Endothelial cell of umbilical vein (primary cell): ENCODE results near the gene AFG3L2. TPM values are rescaled to one million over a fixed set of nuclear protein-coding genes. Genes with fewer than 3 reads are reported as not detected.

ENCODE experiments used
- BruUV-seq: library from RNA; stranded (reverse); fragments of 400-500 nt; replicated peaks from 2 replicates; lab custom pipeline; 2021; lab: Mats Ljungman, UMichigan
- CTCF ChIA-PET: fragments of 300-600, 350-600 bp; sonication (Branson Sonifier 250); formaldehyde crosslinking; loops from one replicate; lab custom pipeline; 2021; ENCODE audit warnings: antibody characterized with exemption, inconsistent platforms; lab: Charles Lee
- POLR2A ChIA-PET: fragments of 300-600, 350-600 bp; sonication (Branson Sonifier 250); formaldehyde crosslinking; loops from one replicate; lab custom pipeline; 2021; ENCODE audit warnings: antibody characterized with exemption, inconsistent platforms; lab: Charles Lee
- DNase-seq: peaks from one replicate; pipeline ENCODE4 v3.0.0-alpha.2; 2011; ENCODE audit warnings: low read depth, low spot score
- FAIRE-seq: peaks from 2 replicates; lab custom pipeline; 2011; peaks lifted over from hg19 to GRCh38; lab: Jason Lieb, UNC
- H2AFZ ChIP-seq: 2 replicates; pipeline ENCODE4 v1.6.0; 2012; ENCODE audit warnings: low read depth, low read length, control low read depth, inconsistent platforms
- H3K27ac ChIP-seq: 2 replicates; pipeline ENCODE4 v1.5.1; 2011; ENCODE audit warnings: low read depth, mild to moderate bottlenecking, control low read depth, low read length, moderate library complexity; ENCODE audit not compliant: insufficient read depth
- H3K27me3 ChIP-seq, 2 experiments: 2 replicates each; pipeline versions ENCODE4 v1.6.0 to v1.6.1; 2011; ENCODE audit warnings: low read length in 2 of 2, mixed read lengths in 1 of 2; ENCODE audit not compliant: control insufficient read depth in 2 of 2, insufficient read depth in 2 of 2
- H3K36me3 ChIP-seq, 2 experiments: 2 replicates in 1 of 2; 3 replicates in 1 of 2; pipeline ENCODE4 v1.5.1; 2011; ENCODE audit warnings: low read length in 2 of 2, mild to moderate bottlenecking in 1 of 2, moderate library complexity in 1 of 2; ENCODE audit not compliant: control insufficient read depth in 2 of 2, insufficient read depth in 2 of 2; ENCODE audit errors: extremely low read depth in 1 of 2
- H3K4me1 ChIP-seq: 3 replicates; pipeline ENCODE4 v1.5.1; 2011; ENCODE audit warnings: mild to moderate bottlenecking, low read length; ENCODE audit not compliant: control insufficient read depth, insufficient read depth; ENCODE audit errors: extremely low read depth
- H3K4me2 ChIP-seq: 2 replicates; pipeline ENCODE4 v1.6.1; 2011; ENCODE audit warnings: low read length, control low read depth, mixed read lengths; ENCODE audit not compliant: insufficient read depth
- H3K4me3 ChIP-seq, 3 experiments: fragments of 200-600 bp in 1 of 3; sonication (generic), shearing (Covaris generic) in 1 of 3; replicated peaks in 1 of 3; 2 replicates each; pipeline ENCODE4 v1.5.1; 2011 to 2016; ENCODE audit warnings: control low read depth in 3 of 3, low read length in 3 of 3, mild to moderate bottlenecking in 2 of 3, inconsistent platforms in 1 of 3, low read depth in 1 of 3, moderate library complexity in 1 of 3; ENCODE audit not compliant: insufficient read depth in 1 of 3
- H3K79me2 ChIP-seq: 2 replicates; pipeline ENCODE4 v1.6.0; 2012; ENCODE audit warnings: low read length, inconsistent platforms; ENCODE audit not compliant: control insufficient read depth, insufficient read depth
- H3K9ac ChIP-seq: replicated peaks from 2 replicates; pipeline ENCODE3; 2011; ENCODE audit warnings: low read length, control low read depth; ENCODE audit not compliant: insufficient read depth; ENCODE audit errors: extremely low read depth
- H3K9me1 ChIP-seq: replicated peaks from 3 replicates; pipeline ENCODE4 v1.6.0; 2011; ENCODE audit warnings: mild to moderate bottlenecking, low read length; ENCODE audit not compliant: control insufficient read depth, insufficient read depth; ENCODE audit errors: extremely low read depth
- H3K9me3 ChIP-seq: replicated peaks from 2 replicates; pipeline ENCODE4 v1.5.1; 2012; ENCODE audit warnings: low read length, inconsistent platforms; ENCODE audit not compliant: control insufficient read depth, insufficient read depth
- H4K20me1 ChIP-seq: replicated peaks from 2 replicates; pipeline ENCODE3; 2011; ENCODE audit warnings: mild to moderate bottlenecking, low read length; ENCODE audit not compliant: control insufficient read depth, insufficient read depth; ENCODE audit errors: extremely low read depth
- CTCF ChIP-seq, 2 donors: IDR thresholded peaks; 1 replicate in 1 of 2; 2 replicates in 1 of 2; pipeline ENCODE4 v1.5.1; 2011; ENCODE audit warnings: low read length in 2 of 2, mild to moderate bottlenecking in 2 of 2, moderate library complexity in 2 of 2, control low read depth in 1 of 2, inconsistent platforms in 1 of 2, low read depth in 1 of 2; ENCODE audit not compliant: insufficient read depth in 1 of 2; ENCODE audit errors: extremely low read depth in 1 of 2
- EZH2 ChIP-seq: IDR thresholded peaks from 2 replicates; pipeline ENCODE4 v1.6.1; 2012; ENCODE audit warnings: borderline replicate concordance, low read depth, mild to moderate bottlenecking, moderate library complexity, low read length, inconsistent platforms; ENCODE audit not compliant: severe bottlenecking
- FOS ChIP-seq: IDR thresholded peaks from 2 replicates; pipeline ENCODE4 v1.6.1; 2011; ENCODE audit warnings: mild to moderate bottlenecking, low read length, moderate library complexity, borderline replicate concordance; ENCODE audit not compliant: insufficient read depth
- GATA2 ChIP-seq: IDR thresholded peaks from 2 replicates; pipeline ENCODE4 v1.7.0; 2011; ENCODE audit warnings: low read depth, mild to moderate bottlenecking, moderate library complexity, mixed read lengths, low read length; ENCODE audit not compliant: insufficient read length, insufficient read depth
- JUN ChIP-seq: IDR thresholded peaks from 2 replicates; pipeline ENCODE4 v1.6.1; 2011; ENCODE audit warnings: borderline replicate concordance, low read depth; ENCODE audit not compliant: insufficient read length, insufficient read depth
- MYC ChIP-seq: IDR thresholded peaks from one replicate; pipeline ENCODE4 v1.6.1; 2011; ENCODE audit warnings: mild to moderate bottlenecking, low read depth, low read length
- POLR2A ChIP-seq: IDR thresholded peaks from 2 replicates; pipeline ENCODE4 v1.6.1; 2012; ENCODE audit warnings: low read depth, mild to moderate bottlenecking, control low read depth, low read length
- POLR2AphosphoS5 ChIP-seq: IDR thresholded peaks from 2 replicates; pipeline ENCODE4 v1.6.1; 2012; ENCODE audit warnings: low read depth, mild to moderate bottlenecking, control low read depth, low read length, moderate library complexity; ENCODE audit not compliant: insufficient read depth
- dilution Hi-C: fragments of 300-500 bp; cut with MboI; formaldehyde crosslinking; loops from one replicate; pipeline ENCODE4 v1.15.0; 2019; ENCODE audit warnings: low sequenced_read_pairs; ENCODE audit not compliant: extremely low pct_ligation_motif_present
- intact Hi-C: fragments of 100-400 bp; cut with micrococcal nuclease; formaldehyde crosslinking; loops from one replicate; pipeline ENCODE4 v1.10.0; 2022
- polyA plus RNA-seq, 4 experiments: library from polyadenylated mRNA; depleted of rRNA in 3 of 4; stranded (reverse) in 3 of 4; unstranded in 1 of 4; fragments of >200 nt; gene quantifications; 2 replicates each; pipeline versions ENCODE4 v1.2.1 to v1.2.3, GENCODE V29; 2011 to 2012; ENCODE audit warnings: missing spikeins in 1 of 4
- total RNA-seq: library from RNA; stranded (reverse); gene quantifications from 2 replicates; pipeline ENCODE4 v1.2.3, GENCODE V29; 2021
- TF ChIP-seq, protein P1 (sequence below): IDR thresholded peaks from 2 replicates; pipeline ENCODE4 v1.6.1; 2011; ENCODE audit not compliant: insufficient read depth, insufficient read length

AFG3L2 gene
- total and polyA plus RNA-seq, 2 donors (not counting 3 experiments of a cell fraction or from before 2014, with no cell fraction given): 19.3 to 42.4 TPM

DNA sequence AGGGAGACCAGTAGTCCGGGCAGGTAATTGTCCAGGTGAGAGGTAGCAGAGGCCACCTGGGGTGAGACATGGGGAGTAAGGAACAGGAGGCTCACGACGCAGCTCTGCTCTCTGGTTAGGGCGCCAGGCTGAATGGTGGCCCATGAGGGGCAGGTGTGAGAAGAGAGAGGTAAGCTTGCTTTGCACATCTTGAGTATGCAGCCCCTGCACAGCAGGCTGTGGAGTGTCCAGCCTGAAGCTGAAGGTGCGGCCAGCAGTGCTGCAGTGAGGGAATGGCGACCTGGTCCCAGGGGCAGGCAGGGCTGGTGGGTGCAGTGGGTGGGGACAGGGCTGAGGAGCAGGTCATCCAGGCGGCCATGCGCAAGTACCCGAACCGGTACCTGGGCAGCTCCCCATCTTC, 46.4 kb upstream of the AFG3L2 start:
- no peaks in the 10 kb centered on the region for H3K79me2 ChIP-seq
- DNase-seq (no peak), FAIRE-seq (no peak)
- H3K4me3 ChIP-seq: no peak overlapping the region
- POLR2A ChIA-PET: no interaction called here
- no peaks in the 10 kb centered on the region for H4K20me1 ChIP-seq
- H3K27me3 ChIP-seq: no peaks in the 10 kb centered on the region
- peaks cover 8% of the 10 kb centered on the region for H3K4me1 ChIP-seq
- CTCF ChIA-PET: interaction anchor here (1.0 to 1.8 kb wide), 4 partner anchors 10 to 110 kb away, joined by 3 to 5 read pairs (median 4); no protein-coding TSS in a partner anchor
- no peak overlapping the region for H3K27ac ChIP-seq
- TF ChIP-seq, protein P1, sequence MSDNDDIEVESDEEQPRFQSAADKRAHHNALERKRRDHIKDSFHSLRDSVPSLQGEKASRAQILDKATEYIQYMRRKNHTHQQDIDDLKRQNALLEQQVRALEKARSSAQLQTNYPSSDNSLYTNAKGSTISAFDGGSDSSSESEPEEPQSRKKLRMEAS: no peak
- no peak for TF ChIP-seq GATA2
- TF ChIP-seq CTCF (IDR thresholded peaks at IDR 0.05; ENCODE audit: extremely low read depth in 1 of 2, insufficient read depth in 1 of 2, low read depth in 1 of 2, low read length in 2 of 2): no peak
- no peak for TF ChIP-seq FOS
- TF ChIP-seq JUN: no peak
- no peak for TF ChIP-seq EZH2
- TF ChIP-seq MYC: no peak
- no peak for TF ChIP-seq POLR2A
- no peak for TF ChIP-seq POLR2AphosphoS5
- no peak overlapping the region for H2AFZ ChIP-seq
- no peak overlapping the region for H3K4me2 ChIP-seq
- no TSS peak for BruUV-seq
- no peaks in the 10 kb centered on the region for H3K9me1 ChIP-seq
- no peak overlapping the region for H3K9ac ChIP-seq
- H3K36me3 ChIP-seq: no peaks in the 10 kb centered on the region
- dilution Hi-C loops: no loop called here
- H3K9me3 ChIP-seq: no peaks in the 10 kb centered on the region
- intact Hi-C loops: no loop called here
